ENCODE data around the gene LAGE3.

The LAGE3 gene

DNA sequence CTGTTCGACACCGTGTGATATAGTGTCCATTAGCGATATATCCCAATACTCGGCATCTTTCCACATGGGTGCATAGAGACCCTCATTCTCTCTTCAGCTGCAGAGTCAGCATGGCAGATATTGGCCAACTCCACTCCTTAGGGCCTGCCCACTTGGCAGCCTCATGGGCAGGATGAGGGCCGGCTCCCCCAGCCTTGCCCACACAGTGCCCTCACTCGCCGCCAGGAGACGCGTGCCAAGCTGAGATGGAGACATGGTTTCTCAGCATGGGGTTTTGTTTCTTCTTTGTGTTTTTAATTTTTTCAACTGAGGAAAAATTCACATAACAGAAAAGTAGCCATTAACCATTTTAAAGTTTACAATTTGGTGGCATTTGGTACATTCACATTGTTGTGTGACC is 26.3 kb downstream of the LAGE3 start:
- DNase-seq = peak in 1 of 2 donors; percentile 21

DNA sequence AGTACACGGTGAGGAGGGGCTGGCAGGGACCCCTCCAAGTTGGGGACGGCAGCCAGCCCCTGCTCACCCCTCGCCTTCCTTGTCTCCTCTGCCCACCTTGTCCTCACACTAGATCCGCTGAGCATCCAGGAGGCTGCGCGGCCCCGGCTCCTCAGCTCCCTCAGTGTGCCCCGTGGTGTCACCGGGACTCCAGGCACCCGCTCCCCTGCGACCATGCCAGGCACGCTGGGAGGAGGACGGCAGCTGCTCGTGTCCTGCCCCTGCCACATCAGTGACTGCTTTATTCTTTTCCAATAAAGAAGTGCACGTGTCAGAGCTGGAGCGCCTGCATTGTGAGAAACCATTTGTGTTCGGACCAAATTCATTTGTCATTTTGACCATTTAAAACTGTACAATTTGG is 28.8 kb downstream of the LAGE3 start:
- DNase-seq = no peak

DNA sequence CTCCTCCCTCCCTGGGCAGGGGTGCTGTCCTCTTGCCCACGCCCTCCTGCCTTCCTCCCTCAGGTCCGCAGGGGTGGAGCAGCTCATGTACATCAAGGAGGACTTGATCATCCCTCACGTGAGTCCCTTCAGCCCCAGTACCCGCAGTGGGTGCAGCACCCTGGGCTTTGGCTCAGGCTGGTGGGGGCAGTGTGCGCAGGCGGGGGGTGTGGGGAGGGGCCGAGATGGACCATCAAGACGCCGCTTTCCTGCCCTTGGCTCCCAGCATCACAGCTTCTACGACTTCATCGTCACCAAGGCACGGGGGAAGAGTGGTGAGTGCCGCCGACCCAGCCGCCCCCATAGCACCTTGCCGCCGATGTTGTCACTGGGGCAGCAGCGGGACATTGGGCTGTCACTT is 29.5 kb downstream of the LAGE3 start:
- DNase-seq = no peak

DNA sequence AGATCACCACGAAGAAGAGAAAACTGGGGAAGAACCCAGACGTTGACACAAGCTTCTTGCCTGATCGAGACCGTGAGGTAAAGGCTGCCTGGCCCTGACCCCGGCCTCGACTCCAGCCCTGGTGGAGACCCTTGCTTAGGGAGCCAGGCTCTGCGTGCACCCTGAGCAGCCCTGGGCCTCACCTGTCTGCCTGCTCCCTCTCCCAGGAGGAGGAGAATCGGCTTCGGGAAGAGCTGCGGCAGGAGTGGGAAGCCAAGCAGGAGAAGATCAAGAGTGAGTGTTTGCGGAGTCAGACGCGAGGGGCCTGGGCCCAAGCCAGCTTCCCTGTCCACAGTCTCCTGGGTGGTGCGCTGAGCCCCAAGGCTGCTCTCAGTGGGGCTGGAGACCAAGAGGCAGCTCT is 30.6 kb downstream of the LAGE3 start:
- no peak for DNase-seq

DNA sequence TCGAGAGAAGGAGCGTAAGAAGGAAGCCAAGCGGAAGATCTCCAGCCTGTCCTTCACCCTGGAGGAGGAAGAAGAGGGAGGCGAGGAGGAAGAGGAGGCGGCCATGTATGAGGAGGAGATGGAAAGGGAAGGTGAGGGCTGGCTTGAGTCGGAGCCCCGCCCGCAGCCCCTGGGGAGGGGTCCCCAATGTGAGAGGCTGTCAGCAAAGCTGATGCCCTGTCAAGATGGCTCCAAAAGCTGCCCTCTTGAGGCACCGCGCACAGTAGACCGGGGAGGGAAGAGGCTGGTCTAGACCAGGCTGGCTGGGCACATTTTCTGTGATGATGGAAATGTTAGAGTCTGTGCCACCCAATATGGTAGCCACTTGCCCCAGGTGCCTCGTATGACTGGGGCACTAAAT is 32.7 kb downstream of the LAGE3 start:
- DNase-seq = no peak

DNA sequence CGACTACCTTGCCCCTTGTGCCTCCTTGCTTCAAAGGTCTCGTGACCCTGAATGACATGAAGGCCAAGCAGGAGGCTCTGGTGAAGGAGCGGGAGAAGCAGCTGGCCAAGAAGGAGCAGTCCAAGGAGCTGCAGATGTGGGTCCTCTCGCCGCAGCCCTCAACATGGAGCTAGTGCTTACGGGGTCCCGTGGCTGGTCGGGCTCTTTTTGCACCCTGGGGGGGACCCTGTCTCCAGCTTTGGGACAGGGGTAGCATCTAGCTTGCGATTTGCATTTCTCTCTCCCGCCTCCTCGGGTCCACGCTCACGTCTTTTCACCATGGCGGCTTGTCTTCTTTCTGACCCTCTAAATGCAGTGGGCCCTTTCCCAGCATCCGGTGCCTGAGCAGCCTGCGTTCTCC is 33.3 kb downstream of the LAGE3 start:
- DNase-seq = no peak

DNA sequence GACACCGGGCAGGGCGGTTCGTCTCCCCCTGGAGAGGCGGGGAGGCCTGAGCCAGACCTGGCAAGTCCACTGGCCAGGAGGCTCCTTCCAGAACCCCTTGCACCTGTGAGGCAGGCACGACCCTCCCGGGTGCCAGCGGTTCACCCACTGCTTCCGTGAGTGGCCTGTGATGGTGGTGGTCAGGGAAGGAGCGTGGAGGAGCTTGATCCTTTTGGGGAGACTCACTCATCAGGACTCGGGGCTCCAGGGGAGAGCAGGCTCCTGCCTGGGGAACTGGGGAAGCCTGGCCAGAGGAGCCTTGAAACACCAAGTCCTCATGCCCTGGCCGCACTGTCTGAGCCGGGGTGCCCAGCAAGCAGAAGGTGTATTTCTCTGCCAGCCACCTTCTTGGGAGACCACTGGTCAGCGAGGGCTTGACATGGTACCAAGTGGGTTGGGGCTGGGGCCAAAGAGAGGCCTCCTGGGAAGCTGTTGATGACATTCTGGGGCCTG is 34.3 kb downstream of the LAGE3 start:
- DNase-seq = no peak

DNA sequence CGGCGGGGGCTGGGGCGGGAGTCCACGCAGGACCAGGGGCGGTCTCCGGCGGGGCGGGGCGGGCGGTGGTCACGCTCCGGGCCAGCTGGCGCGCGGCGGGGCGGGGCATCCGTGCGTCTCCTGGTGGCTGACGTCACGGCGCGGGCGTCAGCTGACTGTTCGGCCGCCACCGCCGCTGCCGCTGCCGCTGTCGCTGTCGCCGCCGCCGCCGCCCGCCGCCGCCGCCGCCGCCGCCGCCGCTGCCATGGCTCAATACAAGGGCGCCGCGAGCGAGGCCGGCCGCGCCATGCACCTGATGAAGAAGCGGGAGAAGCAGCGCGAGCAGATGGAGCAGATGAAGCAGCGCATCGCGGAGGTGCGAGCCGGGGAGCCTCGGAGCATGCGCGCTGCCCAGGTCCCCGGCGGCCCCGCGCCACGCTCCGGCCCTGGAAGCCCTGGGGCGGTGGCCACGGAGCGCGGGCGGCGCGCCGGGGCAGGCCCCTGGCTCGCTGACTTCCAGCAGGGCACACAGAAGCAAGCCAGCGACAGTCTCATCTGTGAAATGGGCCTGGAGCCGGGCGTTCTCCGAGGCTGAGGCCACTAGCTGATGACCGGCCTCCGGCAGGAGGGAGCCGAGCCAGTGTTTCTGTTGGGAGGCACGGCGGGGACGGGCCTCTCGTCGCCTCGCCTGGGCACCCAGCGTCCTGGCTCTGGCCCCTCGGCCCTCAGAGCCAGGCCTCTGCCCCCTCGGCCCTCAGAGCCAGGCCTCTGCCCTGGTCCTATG is 34.9 kb downstream of the LAGE3 start, which contains the start of gene FAM50A:
FAM50A (plus strand) TSS at position 150 of the 763 bp plus-strand sequence; CDS start at position 245, 95 bp downstream.
- peak in 1 of 2 donors; percentile 47 for DNase-seq

DNA sequence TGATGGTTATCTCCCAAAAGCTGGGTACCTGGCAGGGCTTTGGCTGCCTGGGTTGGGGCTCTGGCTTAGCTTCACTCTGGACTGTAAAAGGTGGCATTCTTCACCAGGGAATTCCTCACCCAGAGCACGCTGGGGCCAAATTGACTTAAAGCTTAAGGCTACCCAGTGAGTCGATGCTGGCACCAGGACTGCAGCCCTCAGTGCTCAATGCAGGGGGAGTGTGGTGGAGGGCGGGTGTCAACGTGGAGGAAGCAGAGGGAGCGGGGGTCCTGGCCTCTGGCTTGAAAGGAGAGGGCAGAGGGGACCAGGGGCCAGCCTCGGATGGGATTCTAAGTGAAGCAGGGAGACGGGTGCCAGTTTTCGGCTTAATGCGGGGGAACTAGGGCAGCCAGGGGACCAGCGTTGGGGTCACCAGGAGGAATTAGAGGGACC is 35.6 kb downstream of the LAGE3 start:
- DNase-seq = no peak

DNA sequence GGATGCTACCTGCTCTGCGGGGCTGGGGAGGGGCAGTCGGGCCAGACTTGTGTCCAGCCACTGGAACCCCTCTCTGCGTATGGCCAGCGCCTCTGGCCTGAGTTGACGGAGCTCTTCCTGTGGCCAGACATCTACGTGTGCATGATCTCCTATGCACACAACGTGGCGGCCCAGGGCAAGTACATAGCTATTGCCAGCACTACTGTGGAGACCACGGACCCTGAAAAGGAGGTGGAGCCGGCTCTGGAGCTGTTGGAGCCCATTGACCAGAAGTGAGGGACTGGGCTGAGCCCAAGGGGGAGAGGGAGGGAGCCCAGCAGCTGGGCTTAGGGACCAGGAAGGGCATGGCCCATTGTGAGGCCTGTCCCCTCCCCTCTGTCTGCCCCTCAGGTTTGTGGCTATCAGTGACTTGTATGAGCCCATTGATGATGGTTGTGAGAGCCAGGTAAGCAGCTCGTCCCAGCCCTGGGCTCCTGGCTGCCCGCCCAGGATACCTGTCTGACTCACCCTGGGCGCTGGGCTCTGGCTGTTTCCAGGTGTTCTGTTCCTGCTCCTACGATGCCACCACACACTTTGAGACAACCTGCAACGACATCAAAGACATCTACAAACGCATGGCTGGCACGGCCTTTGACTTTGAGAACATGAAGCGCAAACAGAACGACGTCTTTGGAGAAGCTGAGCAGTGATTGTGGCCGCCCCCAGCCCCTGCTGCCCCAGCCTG is 36.9 kb downstream of the LAGE3 start:
- no peak for DNase-seq

DNA sequence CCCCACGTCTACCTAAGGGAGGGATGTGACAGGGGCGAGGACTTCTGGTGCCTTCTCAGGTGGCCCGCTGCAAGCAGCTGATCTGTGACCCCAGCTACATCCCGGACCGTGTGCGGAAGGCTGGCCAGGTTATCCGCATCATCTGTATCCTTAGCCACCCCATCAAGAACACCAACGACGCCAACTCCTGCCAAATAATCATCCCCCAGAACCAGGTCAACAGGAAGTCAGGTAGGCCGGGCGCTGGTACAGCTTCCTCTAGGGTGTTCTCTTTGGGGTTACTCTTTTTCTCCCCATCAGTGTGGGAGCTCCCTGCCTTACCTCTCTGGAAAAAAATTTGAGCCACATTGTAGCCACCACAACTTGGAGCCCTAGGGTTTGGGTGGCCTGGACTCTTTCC is 37.5 kb downstream of the LAGE3 start:
- DNase-seq = no peak

DNA sequence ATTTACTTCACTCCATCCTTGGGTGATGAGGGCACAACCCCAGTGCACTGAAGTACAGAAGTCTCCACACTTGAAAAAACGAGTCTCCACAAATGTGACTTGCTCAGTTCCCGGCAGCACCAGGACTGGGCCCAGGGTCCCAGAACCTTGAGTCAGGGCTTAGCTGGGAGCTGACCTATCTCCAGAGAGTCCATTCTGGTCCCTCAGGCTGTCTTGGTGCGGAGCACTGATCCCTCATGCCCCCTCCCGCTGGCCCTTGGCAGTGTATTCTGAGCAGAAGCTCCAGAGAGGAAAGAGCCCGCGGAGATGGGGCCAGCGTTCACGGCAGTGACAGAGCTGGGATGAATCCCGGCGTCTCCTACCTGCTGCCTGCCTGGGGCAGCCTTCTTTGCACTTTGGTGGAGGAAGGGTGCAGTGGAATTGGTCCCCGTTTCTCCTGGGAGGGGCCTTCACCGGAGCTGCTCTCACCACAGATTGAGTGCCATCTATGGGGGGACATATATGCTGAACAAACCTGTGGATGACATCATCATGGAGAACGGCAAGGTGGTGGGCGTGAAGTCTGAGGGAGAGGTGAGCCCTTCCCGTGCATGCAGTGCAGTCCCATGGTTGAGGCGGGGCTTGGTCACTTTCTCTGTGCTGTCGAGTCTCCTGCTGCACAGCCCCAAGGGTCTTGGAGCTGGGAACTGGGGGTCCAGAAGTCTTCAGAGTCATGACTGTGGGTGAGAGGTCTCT is 38.3 kb downstream of the LAGE3 start:
- no peak for DNase-seq

DNA sequence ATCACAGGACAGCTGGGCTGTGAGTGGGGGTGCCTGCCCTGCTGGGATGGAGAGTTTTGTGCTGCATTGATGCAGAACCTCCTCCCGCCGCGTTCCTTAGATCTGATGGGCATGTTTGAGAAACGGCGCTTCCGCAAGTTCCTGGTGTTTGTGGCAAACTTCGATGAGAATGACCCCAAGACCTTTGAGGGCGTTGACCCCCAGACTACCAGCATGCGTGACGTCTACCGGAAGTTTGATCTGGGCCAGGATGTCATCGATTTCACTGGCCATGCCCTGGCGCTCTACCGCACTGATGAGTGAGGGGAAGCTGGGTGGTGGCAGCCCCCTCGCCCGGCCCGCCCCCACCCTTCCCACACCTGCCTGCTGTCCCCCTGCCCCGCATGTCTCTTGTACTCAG is 39.2 kb downstream of the LAGE3 start:
- no peak for DNase-seq

DNA sequence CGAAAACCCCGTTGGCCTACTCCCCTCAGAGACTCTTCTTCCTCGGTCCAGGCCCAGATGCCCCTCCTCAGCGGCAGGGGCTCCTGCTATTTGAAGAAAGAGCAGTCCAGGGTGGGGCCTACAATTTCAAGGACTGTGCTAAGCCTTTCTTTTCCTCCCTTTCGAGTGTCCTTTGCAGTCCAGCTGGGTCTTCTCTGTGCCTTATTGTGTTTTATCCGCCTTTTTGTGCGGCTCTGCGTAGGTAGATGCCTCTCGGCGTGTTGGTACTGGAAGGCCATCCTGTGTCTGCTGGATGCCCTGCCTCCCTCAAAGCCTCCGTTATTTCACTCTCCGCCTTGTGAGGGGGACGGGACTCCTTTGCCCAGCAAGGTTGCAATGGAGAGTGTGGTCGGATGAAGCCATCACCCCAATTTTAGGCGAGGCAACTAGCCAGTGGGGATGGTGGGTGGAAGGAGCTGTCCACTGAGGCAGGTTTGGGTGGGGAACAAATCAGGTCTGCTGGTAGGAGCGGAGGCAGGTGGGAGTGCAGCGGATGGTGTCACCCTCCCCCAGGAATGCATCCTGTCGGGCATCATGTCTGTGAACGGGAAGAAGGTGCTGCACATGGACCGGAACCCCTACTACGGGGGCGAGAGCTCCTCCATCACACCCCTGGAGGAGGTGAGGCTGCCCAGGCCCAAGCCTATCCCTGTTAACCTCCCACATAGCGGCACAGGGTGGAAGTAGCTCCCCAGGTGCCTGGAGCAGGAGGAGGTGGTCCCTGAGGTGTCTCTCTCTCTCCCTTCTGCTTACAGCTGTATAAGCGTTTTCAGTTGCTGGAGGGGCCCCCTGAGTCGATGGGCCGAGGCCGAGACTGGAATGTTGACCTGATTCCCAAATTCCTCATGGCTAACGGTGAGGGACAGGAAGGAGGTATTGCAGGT is 40.8 kb downstream of the LAGE3 start:
- DNase-seq = no peak

DNA sequence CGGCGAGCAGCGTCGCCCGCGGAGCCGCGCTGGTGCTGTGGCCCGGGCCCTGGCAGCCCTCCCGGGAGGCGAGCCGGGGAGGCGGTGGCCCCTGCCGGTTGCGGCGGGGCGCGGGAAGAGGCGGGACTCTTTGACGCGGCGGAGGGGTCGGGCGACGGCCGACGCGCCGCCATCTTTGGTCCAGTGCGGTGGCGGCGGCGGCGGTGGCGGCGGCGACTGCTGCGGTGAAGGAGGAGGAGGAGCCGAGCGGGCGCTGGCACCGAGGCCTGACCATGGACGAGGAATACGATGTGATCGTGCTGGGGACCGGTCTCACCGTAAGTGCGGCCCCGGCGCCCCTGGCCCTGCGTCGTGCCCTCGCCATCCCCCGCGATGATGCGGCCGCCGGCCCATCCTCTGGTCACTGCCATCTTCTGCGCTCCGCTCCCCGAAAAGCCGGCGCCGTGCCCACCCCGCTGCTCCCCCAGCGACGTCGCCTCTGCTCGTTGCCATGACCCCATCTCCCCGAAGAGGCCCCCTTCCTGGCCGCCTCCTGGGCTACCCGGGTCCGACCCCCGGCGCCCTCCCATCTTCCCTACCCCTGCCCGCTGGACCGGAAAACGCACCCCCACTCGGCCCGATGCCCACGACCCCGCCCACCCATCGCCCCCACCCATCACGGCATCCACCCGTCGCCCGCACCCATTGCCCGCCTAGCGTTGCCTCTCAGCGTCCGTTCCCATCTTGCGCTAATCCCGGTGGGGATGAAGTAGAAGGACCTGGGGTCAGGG is 41.9 kb downstream of the LAGE3 start, which contains the start of gene GDI1:
GDI1 (plus strand) TSS at position 172 of the 770 bp plus-strand sequence; CDS start at position 273, 101 bp downstream.
- DNase-seq = no peak

DNA sequence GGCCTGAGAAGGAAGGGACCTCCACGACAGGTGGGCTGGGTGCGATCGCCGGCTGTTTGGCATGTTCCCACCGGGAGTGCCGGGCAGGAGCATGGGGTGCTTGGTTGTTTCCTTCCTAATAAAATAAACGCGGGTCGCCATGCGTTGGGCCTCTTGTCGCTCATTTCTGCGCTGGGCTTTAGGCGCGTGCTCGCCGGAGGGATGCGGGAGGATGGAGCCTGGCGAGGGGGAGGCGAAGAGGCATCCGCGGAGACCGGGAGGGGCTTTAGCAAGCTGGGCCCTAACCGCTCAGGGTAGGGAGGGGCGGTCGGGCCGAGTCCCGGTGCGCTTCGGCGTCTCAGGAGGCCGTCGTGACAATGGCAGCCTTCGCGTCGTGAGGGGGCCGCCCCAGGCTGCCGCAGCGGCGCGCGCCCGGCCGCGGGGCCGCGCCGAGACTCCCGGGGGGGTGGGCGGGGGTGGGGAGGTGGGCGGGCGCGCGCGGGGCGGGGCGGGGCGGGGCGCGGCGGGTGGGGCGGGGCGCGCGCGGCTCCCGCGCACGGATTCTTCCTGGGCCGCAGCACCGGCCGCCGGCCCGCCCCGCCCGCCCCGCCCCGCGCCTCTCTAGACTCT is 42.6 kb downstream of the LAGE3 start:
- no peak for DNase-seq

DNA sequence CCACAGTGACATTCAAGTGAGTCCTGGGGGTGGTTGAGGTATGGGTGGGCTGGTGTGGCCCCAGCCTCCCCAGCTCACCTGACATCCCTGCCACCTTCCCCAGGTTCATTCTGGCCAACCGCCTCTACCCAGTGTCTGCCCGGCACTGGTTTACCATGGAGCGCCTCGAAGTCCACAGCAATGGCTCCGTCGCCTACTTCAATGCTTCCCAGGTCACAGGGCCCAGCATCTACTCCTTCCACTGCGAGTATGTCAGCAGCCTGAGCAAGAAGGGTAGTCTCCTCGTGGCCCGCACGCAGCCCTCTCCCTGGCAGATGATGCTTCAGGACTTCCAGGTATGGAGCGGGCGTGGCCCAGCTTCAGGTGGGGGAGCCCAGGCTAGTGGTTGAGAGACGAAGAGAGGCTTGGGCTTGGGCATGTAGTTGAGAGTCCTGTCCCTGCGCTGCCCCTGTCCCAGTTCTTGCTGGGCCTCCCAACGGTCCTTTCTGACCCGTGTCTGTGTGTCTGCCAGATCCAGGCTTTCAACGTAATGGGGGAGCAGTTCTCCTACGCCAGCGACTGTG is 43.8 kb downstream of the LAGE3 start:
- DNase-seq = no peak

DNA sequence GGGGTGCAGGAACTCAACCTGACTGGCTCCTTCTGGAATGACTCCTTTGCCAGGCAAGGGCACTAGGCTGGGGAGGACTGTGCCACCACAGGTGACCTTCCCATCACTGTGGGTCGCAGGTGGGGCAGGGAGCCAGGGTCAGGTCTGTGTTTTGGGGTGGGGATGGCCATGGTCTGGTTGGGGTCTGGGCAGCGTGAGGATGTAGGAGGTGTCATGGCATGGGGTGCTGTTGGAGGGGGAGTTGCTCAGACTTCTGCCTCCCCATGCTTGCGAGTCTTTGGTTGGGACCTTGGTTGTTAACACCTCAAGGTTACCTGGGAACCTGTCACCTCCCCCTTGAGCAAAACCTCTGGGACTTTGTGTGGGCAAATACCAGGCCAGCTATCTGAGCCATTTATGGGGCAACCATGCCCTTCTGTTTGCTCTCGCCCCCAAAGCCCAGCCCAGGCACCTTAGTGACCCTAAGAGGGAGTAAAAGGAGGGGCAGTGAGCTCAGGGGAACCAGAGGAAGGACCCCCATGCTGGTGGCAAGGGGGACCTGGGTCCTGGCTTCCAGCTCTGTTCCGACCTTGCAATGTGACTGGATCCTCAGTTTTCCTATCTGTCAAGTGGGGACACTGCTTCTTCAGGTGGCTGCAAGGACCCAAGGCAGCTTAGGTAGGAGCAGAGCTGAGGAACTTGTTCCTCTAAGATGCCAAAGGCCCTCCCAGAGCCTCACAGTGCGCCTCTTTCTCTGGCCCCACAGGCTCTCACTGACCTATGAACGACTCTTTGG is 44.5 kb downstream of the LAGE3 start:
- no peak for DNase-seq

DNA sequence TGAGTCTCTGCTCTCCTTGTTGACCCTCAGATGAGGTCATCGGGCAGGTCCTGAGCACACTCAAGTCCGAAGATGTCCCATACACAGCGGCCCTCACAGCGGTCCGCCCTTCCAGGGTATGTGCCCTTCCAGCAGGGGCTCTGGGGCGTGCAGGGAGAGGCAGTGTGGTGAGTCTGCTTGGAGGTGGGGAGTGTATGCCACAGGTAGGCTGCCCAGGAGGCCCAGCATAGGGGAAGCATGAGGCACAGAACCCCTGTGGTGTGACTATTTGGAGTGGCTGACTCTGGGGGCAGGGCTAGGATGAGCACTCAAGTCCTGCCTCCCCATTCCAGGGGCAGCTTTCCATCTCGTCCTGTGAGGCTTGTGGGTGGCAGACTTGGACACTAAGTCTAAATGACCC is 45.5 kb downstream of the LAGE3 start:
- no peak for DNase-seq

DNA sequence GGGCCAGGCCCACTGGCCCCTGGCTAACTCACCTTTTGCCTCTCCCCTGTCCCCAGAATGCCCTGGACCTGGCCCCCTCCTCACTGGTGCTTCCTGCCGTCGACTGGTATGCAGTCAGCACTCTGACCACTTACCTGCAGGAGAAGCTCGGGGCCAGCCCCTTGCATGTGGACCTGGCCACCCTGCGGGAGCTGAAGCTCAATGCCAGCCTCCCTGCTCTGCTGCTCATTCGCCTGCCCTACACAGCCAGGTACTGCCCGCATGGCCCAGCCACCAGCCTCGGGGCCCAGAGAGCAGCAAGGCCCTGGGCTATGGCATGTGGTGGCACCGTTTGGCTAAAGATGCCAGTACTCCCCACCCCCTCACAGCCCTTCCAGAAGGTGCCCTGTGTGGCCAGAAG is 46.9 kb downstream of the LAGE3 start:
- no peak for DNase-seq

Measured in hippocampal formation (tissue), 2 donors.